Measurements from ENCODE around the gene CGRRF1.
A peak's percentile ranks its signal among the peaks of the same experiment; 100 is the strongest.

CGRRF1 gene

GRCh38 chr14:54565785-54566409 is 56.2 kb downstream of the CGRRF1 start:
- H3K4me1 ChIP-seq = peaks cover 0 to 31% (median 7%) of the 10 kb centered on the region in 4 donors
- no peaks in the 10 kb centered on the region for H3K27me3 ChIP-seq

GRCh38 chr14:54566410-54567223 is 56.9 kb downstream of the CGRRF1 start, which contains the start of gene SAMD4A:
Gene SAMD4A, plus strand, starts transcription at chr14:54567128. Its CDS starts 789 bp downstream, at chr14:54567917.
- DNase-seq = peak; percentile 85 to 91
- peaks cover 0 to 37% (median 7%) of the 10 kb centered on the region in 4 donors for H3K4me1 ChIP-seq

More at GRCh38 chr14:54565785-54566409, 56.2 kb downstream of the CGRRF1 start:
- Histone ChIP-seq H3K4me3 (peak overlapping the region; percentile 86 to 91), H3K36me3 (no peaks in the 10 kb centered on the region), H3K27ac (peak overlapping the region; percentile 94 to 99), H3K9me3 (no peaks in the 10 kb centered on the region)
- peak; percentile 97 to 98 for DNase-seq
- intact Hi-C loops (cut with DNase I; ENCODE audit: low total_unique reads) = loop anchor here (1.0 to 5.0 kb wide), 2 partner anchors 126 to 207 kb away; no protein-coding TSS in a partner anchor
- TF ChIP-seq, protein P1, sequence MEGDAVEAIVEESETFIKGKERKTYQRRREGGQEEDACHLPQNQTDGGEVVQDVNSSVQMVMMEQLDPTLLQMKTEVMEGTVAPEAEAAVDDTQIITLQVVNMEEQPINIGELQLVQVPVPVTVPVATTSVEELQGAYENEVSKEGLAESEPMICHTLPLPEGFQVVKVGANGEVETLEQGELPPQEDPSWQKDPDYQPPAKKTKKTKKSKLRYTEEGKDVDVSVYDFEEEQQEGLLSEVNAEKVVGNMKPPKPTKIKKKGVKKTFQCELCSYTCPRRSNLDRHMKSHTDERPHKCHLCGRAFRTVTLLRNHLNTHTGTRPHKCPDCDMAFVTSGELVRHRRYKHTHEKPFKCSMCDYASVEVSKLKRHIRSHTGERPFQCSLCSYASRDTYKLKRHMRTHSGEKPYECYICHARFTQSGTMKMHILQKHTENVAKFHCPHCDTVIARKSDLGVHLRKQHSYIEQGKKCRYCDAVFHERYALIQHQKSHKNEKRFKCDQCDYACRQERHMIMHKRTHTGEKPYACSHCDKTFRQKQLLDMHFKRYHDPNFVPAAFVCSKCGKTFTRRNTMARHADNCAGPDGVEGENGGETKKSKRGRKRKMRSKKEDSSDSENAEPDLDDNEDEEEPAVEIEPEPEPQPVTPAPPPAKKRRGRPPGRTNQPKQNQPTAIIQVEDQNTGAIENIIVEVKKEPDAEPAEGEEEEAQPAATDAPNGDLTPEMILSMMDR (IDR thresholded peaks at IDR 0.05) = no peak

GRCh38 chr14:54567224-54567638 is 57.5 kb downstream of the CGRRF1 start:
- TF ChIP-seq, protein P1 (IDR thresholded peaks at IDR 0.05) = no peak
- H3K4me1 ChIP-seq = peaks cover 0 to 40% (median 7%) of the 10 kb centered on the region in 4 donors
- peaks cover 0 to 5% (median 0%) of the 10 kb centered on the region in 3 donors for H3K36me3 ChIP-seq
- peak overlapping the region; percentile 86 to 91 for H3K4me3 ChIP-seq
- H3K27ac ChIP-seq = peak overlapping the region; percentile 94 to 99
- intact Hi-C loops (cut with DNase I; ENCODE audit: low total_unique reads) = loop anchor here (5.0 kb wide), 1 partner anchor 125 kb away; no protein-coding TSS in a partner anchor
- H3K9me3 ChIP-seq = no peaks in the 10 kb centered on the region
- DNase-seq = peak in 1 of 2 donors; percentile 34
- no peaks in the 10 kb centered on the region for H3K27me3 ChIP-seq

More at GRCh38 chr14:54566410-54567223, 56.9 kb downstream of the CGRRF1 start, which contains the start of gene SAMD4A:
- Histone ChIP-seq H3K36me3 (no peaks in the 10 kb centered on the region), H3K27ac (peak within 1 kb of the TSS; percentile 94 to 99), H3K27me3 (no peaks in the 10 kb centered on the region), H3K4me3 (peak within 1 kb of the TSS; percentile 86 to 91), H3K9me3 (no peaks in the 10 kb centered on the region)
- intact Hi-C loops (cut with DNase I; ENCODE audit: low total_unique reads) = loop anchor here (5.0 kb wide), 1 partner anchor 126 kb away; no protein-coding TSS in a partner anchor
- TF ChIP-seq, protein P1 (IDR thresholded peaks at IDR 0.05) = peak; percentile 52 to 55

GRCh38 chr14:54567639-54568561 is 58.2 kb downstream of the CGRRF1 start:
- Histone ChIP-seq H3K36me3 (peaks cover 0 to 7% (median 0%) of the 10 kb centered on the region in 3 donors), H3K4me3 (peak overlapping the region; percentile 86 to 91), H3K27ac (peak overlapping the region; percentile 94 to 99), H3K9me3 (no peaks in the 10 kb centered on the region), H3K27me3 (no peaks in the 10 kb centered on the region), H3K4me1 (peaks cover 0 to 43% (median 7%) of the 10 kb centered on the region in 4 donors)
- TF ChIP-seq, protein P1 (IDR thresholded peaks at IDR 0.05) = no peak
- intact Hi-C loops (cut with DNase I; ENCODE audit: low total_unique reads) = loop anchor here (5.0 kb wide), 1 partner anchor 124 kb away; no protein-coding TSS in a partner anchor
- peak; percentile 59 to 79 for DNase-seq

Measured in tibial artery (tissue), 4 donors.